Measurements from ENCODE around the gene PLPP1.

DNA sequence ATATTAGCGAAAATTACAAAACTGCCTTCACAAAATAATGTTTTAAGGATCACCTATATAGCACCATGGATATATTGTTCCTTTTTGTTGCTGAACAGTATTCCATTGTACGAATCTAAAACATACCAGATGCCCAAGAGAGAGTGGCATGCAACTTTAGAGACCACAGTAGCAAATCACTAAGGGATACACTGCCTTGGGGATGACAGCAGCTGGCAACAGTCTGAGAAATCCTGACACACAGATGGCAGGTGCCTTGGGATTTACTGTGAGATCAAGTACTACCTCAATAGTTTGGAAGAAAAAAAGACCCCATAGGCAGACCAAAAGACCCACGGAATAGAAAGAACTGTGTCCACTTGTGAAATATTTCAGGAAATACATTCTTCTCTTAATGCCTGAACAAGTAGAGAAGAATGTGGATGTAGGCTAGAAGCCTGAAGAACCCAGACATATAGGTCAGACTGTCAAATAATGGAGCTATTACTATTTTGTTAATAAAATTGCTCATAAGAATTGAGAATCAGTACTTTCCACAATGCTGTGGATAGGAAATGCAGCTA, 53.4 kb downstream of the PLPP1 start:
- TF ChIP-seq POLR2A (IDR thresholded peaks at IDR 0.05; ENCODE audit: control extremely low read depth in 1 of 2, low read depth in 2 of 2, low read length in 2 of 2) (no peak), CEBPB (IDR thresholded peaks at IDR 0.05; ENCODE audit: low read depth, low read length) (no peak), CREB1 (IDR thresholded peaks at IDR 0.05) (no peak), SUZ12 (IDR thresholded peaks at IDR 0.05; ENCODE audit: low read length) (no peak), SIN3A (conservative IDR thresholded peaks at IDR 0.05 in 1 of 2, IDR thresholded peaks at IDR 0.05 in 1 of 2; ENCODE audit: low read depth in 1 of 2, low read length in 2 of 2) (no peak), SP2 (IDR thresholded peaks at IDR 0.05; ENCODE audit: low read length) (no peak), YY1 (IDR thresholded peaks at IDR 0.05; ENCODE audit: low read depth, low read length) (no peak), ZNF274 (IDR thresholded peaks at IDR 0.05; ENCODE audit: borderline replicate concordance, extremely low read depth, low read length) (no peak), TEAD4 (IDR thresholded peaks at IDR 0.05; ENCODE audit: low read depth, low read length) (no peak), TBP (IDR thresholded peaks at IDR 0.05; ENCODE audit: low read depth, low read length) (no peak)
- TF ChIP-seq, protein P1, sequence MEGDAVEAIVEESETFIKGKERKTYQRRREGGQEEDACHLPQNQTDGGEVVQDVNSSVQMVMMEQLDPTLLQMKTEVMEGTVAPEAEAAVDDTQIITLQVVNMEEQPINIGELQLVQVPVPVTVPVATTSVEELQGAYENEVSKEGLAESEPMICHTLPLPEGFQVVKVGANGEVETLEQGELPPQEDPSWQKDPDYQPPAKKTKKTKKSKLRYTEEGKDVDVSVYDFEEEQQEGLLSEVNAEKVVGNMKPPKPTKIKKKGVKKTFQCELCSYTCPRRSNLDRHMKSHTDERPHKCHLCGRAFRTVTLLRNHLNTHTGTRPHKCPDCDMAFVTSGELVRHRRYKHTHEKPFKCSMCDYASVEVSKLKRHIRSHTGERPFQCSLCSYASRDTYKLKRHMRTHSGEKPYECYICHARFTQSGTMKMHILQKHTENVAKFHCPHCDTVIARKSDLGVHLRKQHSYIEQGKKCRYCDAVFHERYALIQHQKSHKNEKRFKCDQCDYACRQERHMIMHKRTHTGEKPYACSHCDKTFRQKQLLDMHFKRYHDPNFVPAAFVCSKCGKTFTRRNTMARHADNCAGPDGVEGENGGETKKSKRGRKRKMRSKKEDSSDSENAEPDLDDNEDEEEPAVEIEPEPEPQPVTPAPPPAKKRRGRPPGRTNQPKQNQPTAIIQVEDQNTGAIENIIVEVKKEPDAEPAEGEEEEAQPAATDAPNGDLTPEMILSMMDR (IDR thresholded peaks at IDR 0.05; ENCODE audit: control extremely low read depth in 1 of 3, insufficient read depth in 1 of 3, low read depth in 1 of 3, low read length in 3 of 3), result no peak
- TF ChIP-seq, protein P2, sequence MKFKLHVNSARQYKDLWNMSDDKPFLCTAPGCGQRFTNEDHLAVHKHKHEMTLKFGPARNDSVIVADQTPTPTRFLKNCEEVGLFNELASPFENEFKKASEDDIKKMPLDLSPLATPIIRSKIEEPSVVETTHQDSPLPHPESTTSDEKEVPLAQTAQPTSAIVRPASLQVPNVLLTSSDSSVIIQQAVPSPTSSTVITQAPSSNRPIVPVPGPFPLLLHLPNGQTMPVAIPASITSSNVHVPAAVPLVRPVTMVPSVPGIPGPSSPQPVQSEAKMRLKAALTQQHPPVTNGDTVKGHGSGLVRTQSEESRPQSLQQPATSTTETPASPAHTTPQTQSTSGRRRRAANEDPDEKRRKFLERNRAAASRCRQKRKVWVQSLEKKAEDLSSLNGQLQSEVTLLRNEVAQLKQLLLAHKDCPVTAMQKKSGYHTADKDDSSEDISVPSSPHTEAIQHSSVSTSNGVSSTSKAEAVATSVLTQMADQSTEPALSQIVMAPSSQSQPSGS (IDR thresholded peaks at IDR 0.05; ENCODE audit: low read length), result no peak
- TF ChIP-seq, protein P3, sequence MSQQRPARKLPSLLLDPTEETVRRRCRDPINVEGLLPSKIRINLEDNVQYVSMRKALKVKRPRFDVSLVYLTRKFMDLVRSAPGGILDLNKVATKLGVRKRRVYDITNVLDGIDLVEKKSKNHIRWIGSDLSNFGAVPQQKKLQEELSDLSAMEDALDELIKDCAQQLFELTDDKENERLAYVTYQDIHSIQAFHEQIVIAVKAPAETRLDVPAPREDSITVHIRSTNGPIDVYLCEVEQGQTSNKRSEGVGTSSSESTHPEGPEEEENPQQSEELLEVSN (IDR thresholded peaks at IDR 0.05), result no peak

Data from H1 (cell line).